Neutrophil (primary cell): Measurements from ENCODE around the gene MERTK.

Source experiments
- H3K27ac ChIP-seq: fragments of 200-600 bp; sonication (generic); 2 replicates; pipeline ENCODE4 v1.5.1; 2016; ENCODE audit warnings: mild to moderate bottlenecking, moderate library complexity
- H3K27me3 ChIP-seq: fragments of 200-600 bp; sonication (generic); 2 replicates; pipeline ENCODE4 v1.6.0; 2016; ENCODE audit warnings: mild to moderate bottlenecking
- H3K36me3 ChIP-seq: fragments of 200-600 bp; sonication (generic); 2 replicates; pipeline ENCODE4 v1.5.1; 2017
- H3K4me1 ChIP-seq, 2 experiments: fragments of 200-600 bp in 1 of 2; sonication (generic) in 1 of 2; 1 replicate in 1 of 2; 2 replicates in 1 of 2; pipeline versions ENCODE4 v1.5.1 to v1.6.1; 2013 to 2016; ENCODE audit warnings: low read depth in 1 of 2, low read length in 1 of 2, mild to moderate bottlenecking in 1 of 2, moderate library complexity in 1 of 2; ENCODE audit not compliant: control insufficient read depth in 1 of 2, insufficient read depth in 1 of 2
- H3K4me3 ChIP-seq, 2 experiments: fragments of 200-600 bp in 1 of 2; sonication (generic) in 1 of 2; 1 replicate in 1 of 2; 2 replicates in 1 of 2; pipeline ENCODE4 v1.5.1; 2013 to 2016; ENCODE audit warnings: low read depth in 1 of 2, low read length in 1 of 2, mild to moderate bottlenecking in 1 of 2, moderate library complexity in 1 of 2
- H3K9me3 ChIP-seq: fragments of 200-600 bp; sonication (generic); 2 replicates; pipeline ENCODE4 v1.5.1; 2016
- TF ChIP-seq, protein P1 (sequence below): fragments of 200-600 bp; sonication (generic); IDR thresholded peaks from 2 replicates; pipeline ENCODE4 v1.5.1; 2016; ENCODE audit warnings: antibody characterized with exemption

Gene MERTK

DNA sequence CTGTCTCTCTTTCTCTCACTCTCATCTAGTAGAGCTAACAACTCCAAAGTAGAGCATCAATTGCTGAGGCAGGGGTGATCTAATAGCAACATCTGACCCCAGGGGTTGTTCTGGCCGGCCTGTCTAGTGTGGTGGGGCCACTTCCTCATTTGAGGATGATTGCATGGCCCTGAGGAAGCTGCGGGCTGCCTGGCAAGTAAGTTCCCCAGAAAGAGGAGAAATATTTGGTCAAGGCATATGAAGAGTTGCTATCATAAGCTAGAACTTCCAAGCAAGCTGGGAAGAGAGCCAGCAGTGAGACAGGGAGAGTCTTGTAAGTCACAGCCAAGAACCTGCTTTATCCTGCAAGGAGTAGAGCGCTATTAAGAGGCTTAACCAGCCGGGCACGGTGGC is 105.8 kb downstream of the MERTK start:
- TF ChIP-seq, protein P1, sequence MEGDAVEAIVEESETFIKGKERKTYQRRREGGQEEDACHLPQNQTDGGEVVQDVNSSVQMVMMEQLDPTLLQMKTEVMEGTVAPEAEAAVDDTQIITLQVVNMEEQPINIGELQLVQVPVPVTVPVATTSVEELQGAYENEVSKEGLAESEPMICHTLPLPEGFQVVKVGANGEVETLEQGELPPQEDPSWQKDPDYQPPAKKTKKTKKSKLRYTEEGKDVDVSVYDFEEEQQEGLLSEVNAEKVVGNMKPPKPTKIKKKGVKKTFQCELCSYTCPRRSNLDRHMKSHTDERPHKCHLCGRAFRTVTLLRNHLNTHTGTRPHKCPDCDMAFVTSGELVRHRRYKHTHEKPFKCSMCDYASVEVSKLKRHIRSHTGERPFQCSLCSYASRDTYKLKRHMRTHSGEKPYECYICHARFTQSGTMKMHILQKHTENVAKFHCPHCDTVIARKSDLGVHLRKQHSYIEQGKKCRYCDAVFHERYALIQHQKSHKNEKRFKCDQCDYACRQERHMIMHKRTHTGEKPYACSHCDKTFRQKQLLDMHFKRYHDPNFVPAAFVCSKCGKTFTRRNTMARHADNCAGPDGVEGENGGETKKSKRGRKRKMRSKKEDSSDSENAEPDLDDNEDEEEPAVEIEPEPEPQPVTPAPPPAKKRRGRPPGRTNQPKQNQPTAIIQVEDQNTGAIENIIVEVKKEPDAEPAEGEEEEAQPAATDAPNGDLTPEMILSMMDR = no peak
- Histone ChIP-seq H3K36me3 (no peaks in the 10 kb centered on the region), H3K9me3 (no peaks in the 10 kb centered on the region), H3K4me3 (peak overlapping the region in 1 of 2 experiments; percentile 42), H3K27me3 (no peaks in the 10 kb centered on the region), H3K27ac (peak overlapping the region; percentile 82), H3K4me1 (peaks cover 68% of the 10 kb centered on the region in 2 experiments)

DNA sequence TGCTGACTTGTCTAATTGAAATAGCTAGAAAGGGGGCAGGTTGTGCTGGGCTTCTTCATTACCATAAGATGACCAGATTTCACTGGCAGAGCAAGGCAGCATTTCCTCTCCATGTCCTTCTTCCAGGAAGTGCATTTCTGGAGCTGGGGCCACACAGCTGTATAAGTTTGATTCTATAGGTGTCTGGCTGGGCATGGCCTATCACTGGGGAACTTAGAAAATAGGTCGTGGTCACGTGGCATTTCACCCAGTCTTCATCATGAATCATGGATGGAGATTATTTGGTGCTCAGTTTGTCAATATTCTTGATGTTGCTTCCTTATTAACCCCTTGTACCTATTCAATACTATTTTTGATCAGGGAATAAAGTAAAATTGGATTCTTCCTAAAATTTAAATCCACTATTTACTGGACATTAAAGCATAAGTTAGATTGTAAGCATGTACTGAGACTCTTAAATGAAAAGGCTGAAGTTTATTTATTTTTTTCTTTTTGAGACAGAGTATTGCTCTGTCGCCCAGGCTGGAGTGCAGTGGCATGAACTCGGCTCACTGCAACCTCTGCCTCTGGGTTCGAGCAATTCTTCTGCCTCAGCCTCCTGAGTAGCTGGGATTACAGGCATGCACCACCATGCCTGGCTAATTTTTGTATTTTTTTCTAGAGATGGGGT is 107.1 kb downstream of the MERTK start:
- no peak overlapping the region for H3K4me3 ChIP-seq
- TF ChIP-seq, protein P1 = no peak
- H3K4me1 ChIP-seq = peaks cover 74 to 75% of the 10 kb centered on the region in 2 experiments
- no peaks in the 10 kb centered on the region for H3K27me3 ChIP-seq
- no peaks in the 10 kb centered on the region for H3K36me3 ChIP-seq
- H3K9me3 ChIP-seq = no peaks in the 10 kb centered on the region
- peak overlapping the region; percentile 82 for H3K27ac ChIP-seq

DNA sequence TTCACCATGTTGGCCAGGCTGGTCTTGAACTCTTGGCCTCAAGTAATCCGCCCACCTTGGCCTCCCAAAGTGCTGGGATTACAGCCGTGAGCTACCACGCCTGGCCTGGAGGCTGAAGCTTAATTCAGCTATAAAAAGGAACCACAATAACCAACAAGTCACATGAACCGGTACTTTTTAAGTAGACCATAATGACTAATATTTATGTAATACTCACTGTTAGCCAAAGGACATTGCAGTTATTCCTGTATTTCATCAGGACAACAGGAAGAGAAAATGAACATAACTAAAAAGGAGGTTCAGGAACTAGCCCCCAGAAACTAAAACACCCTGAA is 107.6 kb downstream of the MERTK start:
- TF ChIP-seq, protein P1 = no peak
- H3K4me1 ChIP-seq = peaks cover 74 to 75% of the 10 kb centered on the region in 2 experiments
- H3K27me3 ChIP-seq = no peaks in the 10 kb centered on the region
- no peak overlapping the region for H3K4me3 ChIP-seq
- H3K9me3 ChIP-seq = no peaks in the 10 kb centered on the region
- H3K27ac ChIP-seq = peak overlapping the region; percentile 82
- no peaks in the 10 kb centered on the region for H3K36me3 ChIP-seq

DNA sequence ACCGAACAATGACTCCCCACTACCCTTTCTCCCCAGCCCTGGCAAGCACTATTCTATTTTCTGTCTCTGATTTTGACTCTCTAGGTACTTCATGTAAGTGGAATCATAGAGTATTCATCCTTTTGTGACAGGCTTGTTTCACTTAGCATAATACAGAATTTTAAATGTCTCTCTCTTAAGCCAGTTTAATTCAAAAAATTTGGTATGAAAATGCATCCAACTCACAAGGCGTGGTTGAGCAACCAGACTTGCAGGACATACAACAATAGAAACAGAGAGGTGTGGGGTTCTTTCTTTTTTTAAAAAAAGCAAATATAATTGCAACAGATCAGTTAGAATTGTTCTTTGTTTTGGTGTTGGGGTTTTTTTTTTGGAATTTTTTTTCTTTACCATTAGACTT is 109.1 kb downstream of the MERTK start:
- H3K4me1 ChIP-seq = peaks cover 70 to 79% of the 10 kb centered on the region in 2 experiments
- TF ChIP-seq, protein P1 = no peak
- no peaks in the 10 kb centered on the region for H3K27me3 ChIP-seq
- no peak overlapping the region for H3K4me3 ChIP-seq
- no peaks in the 10 kb centered on the region for H3K36me3 ChIP-seq
- H3K9me3 ChIP-seq = no peaks in the 10 kb centered on the region
- H3K27ac ChIP-seq = peak overlapping the region; percentile 9

DNA sequence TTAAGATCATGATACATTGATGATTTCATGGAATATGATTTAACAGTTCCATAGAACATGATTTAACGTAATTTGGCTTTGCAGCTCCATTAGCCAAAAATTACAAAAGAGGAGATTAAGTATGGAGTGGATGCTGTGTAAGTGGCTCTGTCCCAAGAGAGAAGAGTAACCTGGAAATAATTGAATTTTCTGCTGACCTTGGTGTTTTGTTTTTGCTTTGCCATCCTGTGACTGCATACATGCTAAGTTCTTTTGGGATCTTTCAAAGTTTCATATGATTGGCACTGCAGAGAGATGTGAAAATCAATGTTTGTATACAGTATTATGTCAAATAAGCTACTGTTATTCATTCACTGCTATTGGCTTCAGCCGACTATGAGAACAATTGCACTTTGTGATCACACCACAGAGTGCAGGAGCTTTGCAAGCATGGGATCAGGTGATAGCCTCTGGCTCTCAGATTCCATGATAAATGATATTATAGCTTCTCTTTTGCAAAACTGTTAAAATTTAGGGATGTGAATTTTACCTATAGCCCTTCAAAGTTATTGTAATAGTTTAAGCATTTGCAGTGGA is 110.6 kb downstream of the MERTK start:
- TF ChIP-seq, protein P1 = no peak
- no peak overlapping the region for H3K27ac ChIP-seq
- no peaks in the 10 kb centered on the region for H3K9me3 ChIP-seq
- no peaks in the 10 kb centered on the region for H3K27me3 ChIP-seq
- peaks cover 55 to 64% of the 10 kb centered on the region in 2 experiments for H3K4me1 ChIP-seq
- no peak overlapping the region for H3K4me3 ChIP-seq
- no peaks in the 10 kb centered on the region for H3K36me3 ChIP-seq
